ENCODE measurements around the gene FRS2. TPM values are rescaled to one million over a fixed set of nuclear protein-coding genes. Genes with fewer than 3 reads are reported as not detected.

The FRS2 gene
- total RNA-seq, 1 experiment from 2014 or later, result 28.1 TPM

DNA sequence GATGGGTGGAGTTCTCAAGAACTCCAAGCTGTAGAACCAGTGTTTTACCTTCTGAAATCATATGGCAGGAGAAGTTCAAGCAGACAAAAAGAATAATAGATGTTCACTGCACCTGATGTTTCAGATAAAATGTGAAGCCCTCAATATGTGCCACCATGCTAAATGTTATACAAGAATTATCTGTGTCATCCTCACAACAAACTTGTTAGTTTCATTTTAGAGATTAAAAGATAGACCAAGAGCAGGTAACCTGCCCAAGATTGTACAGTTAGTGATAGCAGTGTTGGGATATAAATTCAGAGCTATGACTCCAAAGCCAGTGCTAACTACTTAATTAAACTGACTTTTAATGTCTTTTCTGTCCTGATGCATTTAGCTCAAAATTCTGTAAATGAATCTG lies 44.7 kb downstream of the FRS2 start:
- TF ChIP-seq, protein P1, sequence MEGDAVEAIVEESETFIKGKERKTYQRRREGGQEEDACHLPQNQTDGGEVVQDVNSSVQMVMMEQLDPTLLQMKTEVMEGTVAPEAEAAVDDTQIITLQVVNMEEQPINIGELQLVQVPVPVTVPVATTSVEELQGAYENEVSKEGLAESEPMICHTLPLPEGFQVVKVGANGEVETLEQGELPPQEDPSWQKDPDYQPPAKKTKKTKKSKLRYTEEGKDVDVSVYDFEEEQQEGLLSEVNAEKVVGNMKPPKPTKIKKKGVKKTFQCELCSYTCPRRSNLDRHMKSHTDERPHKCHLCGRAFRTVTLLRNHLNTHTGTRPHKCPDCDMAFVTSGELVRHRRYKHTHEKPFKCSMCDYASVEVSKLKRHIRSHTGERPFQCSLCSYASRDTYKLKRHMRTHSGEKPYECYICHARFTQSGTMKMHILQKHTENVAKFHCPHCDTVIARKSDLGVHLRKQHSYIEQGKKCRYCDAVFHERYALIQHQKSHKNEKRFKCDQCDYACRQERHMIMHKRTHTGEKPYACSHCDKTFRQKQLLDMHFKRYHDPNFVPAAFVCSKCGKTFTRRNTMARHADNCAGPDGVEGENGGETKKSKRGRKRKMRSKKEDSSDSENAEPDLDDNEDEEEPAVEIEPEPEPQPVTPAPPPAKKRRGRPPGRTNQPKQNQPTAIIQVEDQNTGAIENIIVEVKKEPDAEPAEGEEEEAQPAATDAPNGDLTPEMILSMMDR (IDR thresholded peaks at IDR 0.05; ENCODE audit: unreplicated experiment), result no peak
- ChIA-PET POLR2A (interaction anchor here (0.9 to 1.9 kb wide), 2 partner anchors 22 to 56 kb away, joined by 3 to 5 read pairs; no protein-coding TSS in a partner anchor), CTCF (interaction anchor here (0.9 kb wide), 1 partner anchor 157 kb away, joined by 3 read pairs; no protein-coding TSS in a partner anchor)
- peaks cover 29% of the 10 kb centered on the region for H3K4me1 Mint-ChIP-seq (ENCODE audit: insufficient read depth, unreplicated experiment)
- H3K4me3 Mint-ChIP-seq (ENCODE audit: unreplicated experiment), result no peak overlapping the region
- no peaks in the 10 kb centered on the region for H3K27me3 Mint-ChIP-seq (ENCODE audit: insufficient read depth, unreplicated experiment)
- DNase-seq (ENCODE audit: unreplicated experiment), result no peak
- H3K36me3 Mint-ChIP-seq (ENCODE audit: insufficient read depth, unreplicated experiment), result peaks cover 7% of the 10 kb centered on the region
- no TSS peak for BruUV-seq (replicated peaks)
- H3K27ac Mint-ChIP-seq (ENCODE audit: low read depth, unreplicated experiment), result no peak overlapping the region
- no peaks in the 10 kb centered on the region for H3K9me3 Mint-ChIP-seq (ENCODE audit: unreplicated experiment)
- intact Hi-C loops (cut with micrococcal nuclease), result no loop called here

DNA sequence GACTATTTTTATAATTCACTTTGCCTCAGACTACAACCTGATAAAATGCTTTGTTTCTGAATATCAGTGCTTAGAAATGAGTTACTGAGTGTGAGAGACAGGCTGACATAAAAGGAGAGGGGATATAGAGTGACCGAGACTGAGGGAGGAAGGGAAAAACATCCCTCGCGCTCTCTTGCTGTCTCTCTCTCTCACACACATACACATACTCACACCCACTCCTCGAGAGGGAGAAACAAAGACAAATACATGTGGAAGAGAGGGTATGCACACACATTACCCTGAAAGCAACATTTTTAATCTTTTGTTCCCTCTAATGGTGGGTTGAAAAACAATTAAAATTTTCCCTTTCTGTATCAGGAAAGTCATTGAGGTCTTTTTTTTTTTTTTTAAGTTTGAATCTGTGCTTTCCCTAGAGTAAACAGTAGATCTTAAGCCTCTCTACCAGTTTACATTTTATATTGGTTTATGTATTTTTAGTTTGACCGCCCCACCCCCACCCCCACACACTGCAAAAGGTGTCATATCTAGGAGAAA lies 45.3 kb downstream of the FRS2 start:
- ChIA-PET CTCF (interaction anchor here (0.9 kb wide), 1 partner anchor 157 kb away, joined by 3 read pairs; no protein-coding TSS in a partner anchor), POLR2A (interaction anchor here (1.9 kb wide), 1 partner anchor 22 kb away, joined by 5 read pairs; no protein-coding TSS in a partner anchor)
- intact Hi-C loops (cut with micrococcal nuclease), result no loop called here
- H3K9me3 Mint-ChIP-seq (ENCODE audit: unreplicated experiment), result peaks cover 4% of the 10 kb centered on the region
- TF ChIP-seq, protein P1 (IDR thresholded peaks at IDR 0.05; ENCODE audit: unreplicated experiment), result no peak
- peaks cover 23% of the 10 kb centered on the region for H3K4me1 Mint-ChIP-seq (ENCODE audit: insufficient read depth, unreplicated experiment)
- peaks cover 7% of the 10 kb centered on the region for H3K36me3 Mint-ChIP-seq (ENCODE audit: insufficient read depth, unreplicated experiment)
- no peaks in the 10 kb centered on the region for H3K27me3 Mint-ChIP-seq (ENCODE audit: insufficient read depth, unreplicated experiment)
- no TSS peak for BruUV-seq (replicated peaks)
- H3K27ac Mint-ChIP-seq (ENCODE audit: low read depth, unreplicated experiment), result no peak overlapping the region
- no peak overlapping the region for H3K4me3 Mint-ChIP-seq (ENCODE audit: unreplicated experiment)
- no peak for DNase-seq (ENCODE audit: unreplicated experiment)

DNA sequence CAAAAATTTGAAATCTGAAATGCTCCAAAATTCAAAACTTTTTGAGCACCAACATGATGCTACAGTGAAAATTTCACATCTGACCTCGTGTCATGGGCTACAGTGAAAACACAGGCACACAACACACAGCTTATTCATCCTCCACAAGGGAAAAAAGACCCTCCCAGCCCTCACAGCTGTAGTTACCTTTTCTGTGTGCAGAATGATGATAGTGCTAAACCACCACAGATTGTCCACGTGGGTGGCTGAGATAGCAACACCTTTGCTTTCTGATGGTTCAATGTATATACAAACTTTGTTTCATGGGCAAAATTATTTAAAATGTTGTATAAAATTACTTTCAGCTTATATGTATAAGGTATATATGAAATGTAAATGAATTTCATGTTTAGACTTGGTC lies 46.8 kb downstream of the FRS2 start:
- no peak for DNase-seq (ENCODE audit: unreplicated experiment)
- H3K36me3 Mint-ChIP-seq (ENCODE audit: insufficient read depth, unreplicated experiment), result peaks cover 11% of the 10 kb centered on the region
- H3K27me3 Mint-ChIP-seq (ENCODE audit: insufficient read depth, unreplicated experiment), result no peaks in the 10 kb centered on the region
- TF ChIP-seq, protein P1 (IDR thresholded peaks at IDR 0.05; ENCODE audit: unreplicated experiment), result no peak
- ChIA-PET POLR2A (interaction anchor here (0.5 to 1.5 kb wide), 5 partner anchors 8 to 1017 kb away, joined by 3 to 4 read pairs (median 4); no protein-coding TSS in a partner anchor), CTCF (interaction anchor here (0.7 to 1.4 kb wide), 2 partner anchors 14 to 92 kb away, joined by 3 to 5 read pairs; no protein-coding TSS in a partner anchor)
- peaks cover 21% of the 10 kb centered on the region for H3K4me1 Mint-ChIP-seq (ENCODE audit: insufficient read depth, unreplicated experiment)
- BruUV-seq (replicated peaks), result no TSS peak
- H3K27ac Mint-ChIP-seq (ENCODE audit: low read depth, unreplicated experiment), result no peak overlapping the region
- no peak overlapping the region for H3K4me3 Mint-ChIP-seq (ENCODE audit: unreplicated experiment)
- H3K9me3 Mint-ChIP-seq (ENCODE audit: unreplicated experiment), result peaks cover 16% of the 10 kb centered on the region
- intact Hi-C loops (cut with micrococcal nuclease), result no loop called here

DNA sequence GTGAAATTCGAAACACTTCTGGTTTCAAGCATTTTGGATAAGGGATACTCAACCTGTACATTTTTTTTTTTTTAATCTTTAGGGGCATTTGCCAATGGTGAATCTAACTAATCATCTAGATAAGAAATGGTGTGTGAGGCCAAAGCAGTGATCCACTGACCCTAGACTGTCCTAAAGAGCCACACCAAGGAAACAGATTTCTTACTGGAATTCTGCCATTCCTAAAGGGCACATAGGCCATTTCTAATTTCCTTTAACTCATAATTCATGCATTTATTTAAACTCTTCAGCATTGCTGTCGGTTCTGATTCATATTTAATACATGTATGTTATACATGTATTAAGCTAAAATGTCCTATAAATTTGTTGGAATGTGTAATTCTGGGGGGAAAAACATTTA lies 47.2 kb downstream of the FRS2 start:
- Mint-ChIP-seq H3K4me3 (ENCODE audit: unreplicated experiment) (no peak overlapping the region), H3K4me1 (ENCODE audit: insufficient read depth, unreplicated experiment) (peaks cover 20% of the 10 kb centered on the region), H3K9me3 (ENCODE audit: unreplicated experiment) (peaks cover 21% of the 10 kb centered on the region), H3K36me3 (ENCODE audit: insufficient read depth, unreplicated experiment) (peaks cover 15% of the 10 kb centered on the region), H3K27me3 (ENCODE audit: insufficient read depth, unreplicated experiment) (no peaks in the 10 kb centered on the region), H3K27ac (ENCODE audit: low read depth, unreplicated experiment) (no peak overlapping the region)
- DNase-seq (ENCODE audit: unreplicated experiment), result no peak
- BruUV-seq (replicated peaks), result no TSS peak
- ChIA-PET CTCF (interaction anchor here (0.7 to 1.4 kb wide), 2 partner anchors 14 to 93 kb away, joined by 3 to 5 read pairs; no protein-coding TSS in a partner anchor), POLR2A (interaction anchor here (0.7 to 1.5 kb wide), 3 partner anchors 9 to 17 kb away, joined by 3 to 4 read pairs (median 4); no protein-coding TSS in a partner anchor)
- intact Hi-C loops (cut with micrococcal nuclease), result no loop called here
- TF ChIP-seq, protein P1 (IDR thresholded peaks at IDR 0.05; ENCODE audit: unreplicated experiment), result no peak

Data from MCF 10A (cell line).